Activated CD4-positive, alpha-beta T cell treated with anti-CD3 and anti-CD28 coated beads for 1 hour (primary cell): ENCODE measurements around the gene DAD1.
"Not testable (repeated sequence)": the region's sequence is repeated elsewhere in the genome, so short reads cannot be mapped to it uniquely, and the experiment has no call there.

Experiments used
- DNase-seq: peaks from one replicate; pipeline ENCODE4 v3.0.0-alpha.2; 2020

Gene DAD1

DNA sequence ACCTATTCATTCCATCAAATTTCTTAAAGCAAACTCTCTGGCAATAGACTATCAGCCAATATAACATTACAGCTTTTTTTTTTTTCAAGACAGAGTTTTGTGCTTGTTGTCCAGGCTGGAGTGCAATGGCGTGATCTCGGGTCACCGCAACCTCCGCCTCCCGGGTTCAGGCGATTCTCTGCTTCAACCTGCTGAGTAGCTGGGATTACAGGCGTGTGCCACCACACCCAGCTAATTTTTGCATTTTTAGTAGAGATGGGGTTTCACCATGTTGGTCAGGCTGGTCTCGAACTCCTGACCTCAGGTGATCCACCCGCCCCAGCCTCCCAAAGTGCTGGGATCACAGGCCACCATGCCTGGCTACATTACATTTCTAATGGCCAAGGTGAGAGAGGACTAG, 22.8 kb downstream of the DAD1 start:
- not testable (repeated sequence) for DNase-seq

DNA sequence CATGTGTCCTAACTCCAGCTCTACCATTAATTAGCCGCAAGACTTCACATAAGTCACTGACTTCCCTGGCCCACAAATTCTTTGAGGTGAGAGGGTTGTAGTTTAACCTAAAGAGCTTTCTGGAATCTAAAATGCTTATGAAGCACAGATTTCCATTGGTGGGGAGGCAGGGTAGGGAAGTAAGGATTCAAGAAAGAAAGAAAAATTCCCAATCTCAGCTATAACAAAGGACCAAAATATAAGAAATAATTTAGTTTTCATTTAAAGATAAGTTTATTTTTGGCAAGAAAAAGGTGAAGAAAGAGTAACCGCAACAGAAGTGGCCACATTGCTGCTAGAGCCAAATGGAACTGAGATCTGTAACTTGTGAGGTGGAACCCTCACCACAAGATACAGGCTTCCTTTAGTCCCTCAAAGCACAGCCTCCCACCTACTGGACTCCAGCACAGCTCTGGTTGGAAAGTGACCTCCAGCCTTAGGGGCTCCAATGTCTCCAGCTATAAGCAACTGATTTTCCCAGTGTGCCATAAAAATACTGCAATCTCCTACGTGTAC, 23.6 kb downstream of the DAD1 start:
- no peak for DNase-seq

DNA sequence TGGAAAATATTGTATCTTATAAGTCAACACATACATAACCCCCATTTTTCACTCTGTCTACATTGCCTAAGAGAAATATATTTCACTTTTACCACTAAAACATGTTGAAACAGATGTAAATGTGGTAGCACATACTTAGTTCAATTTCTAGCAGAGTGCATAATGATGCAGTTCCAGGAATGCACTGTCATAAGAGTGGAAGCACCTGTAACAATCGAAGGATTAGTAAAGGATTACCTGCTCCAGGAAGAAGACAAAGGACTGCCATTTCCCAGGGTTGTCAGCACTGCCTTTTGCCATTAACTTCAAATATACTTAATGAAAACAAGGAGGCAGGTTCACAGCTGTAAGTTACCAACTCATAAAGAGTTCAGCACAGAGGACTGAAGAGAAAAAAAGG, 24.6 kb downstream of the DAD1 start:
- DNase-seq: no peak

DNA sequence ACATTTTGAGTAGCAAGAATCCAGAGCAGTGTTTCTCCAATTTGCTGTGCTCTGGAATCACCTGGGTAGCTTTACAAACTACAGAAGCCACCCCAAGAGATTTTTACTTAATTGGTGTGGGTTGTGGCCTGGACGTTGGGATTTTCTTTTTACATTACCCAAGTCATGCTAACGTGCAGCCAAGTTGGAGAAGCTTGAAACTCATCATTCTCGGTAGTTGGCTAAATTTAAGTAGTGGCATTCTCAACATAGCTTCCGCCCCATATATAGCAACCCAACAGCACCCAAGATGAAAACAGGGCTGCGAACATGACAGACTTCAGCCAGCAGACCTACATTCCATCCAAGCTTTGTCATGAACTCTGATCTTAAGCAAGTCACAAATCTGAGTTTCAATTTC, 25.0 kb downstream of the DAD1 start:
- no peak for DNase-seq

DNA sequence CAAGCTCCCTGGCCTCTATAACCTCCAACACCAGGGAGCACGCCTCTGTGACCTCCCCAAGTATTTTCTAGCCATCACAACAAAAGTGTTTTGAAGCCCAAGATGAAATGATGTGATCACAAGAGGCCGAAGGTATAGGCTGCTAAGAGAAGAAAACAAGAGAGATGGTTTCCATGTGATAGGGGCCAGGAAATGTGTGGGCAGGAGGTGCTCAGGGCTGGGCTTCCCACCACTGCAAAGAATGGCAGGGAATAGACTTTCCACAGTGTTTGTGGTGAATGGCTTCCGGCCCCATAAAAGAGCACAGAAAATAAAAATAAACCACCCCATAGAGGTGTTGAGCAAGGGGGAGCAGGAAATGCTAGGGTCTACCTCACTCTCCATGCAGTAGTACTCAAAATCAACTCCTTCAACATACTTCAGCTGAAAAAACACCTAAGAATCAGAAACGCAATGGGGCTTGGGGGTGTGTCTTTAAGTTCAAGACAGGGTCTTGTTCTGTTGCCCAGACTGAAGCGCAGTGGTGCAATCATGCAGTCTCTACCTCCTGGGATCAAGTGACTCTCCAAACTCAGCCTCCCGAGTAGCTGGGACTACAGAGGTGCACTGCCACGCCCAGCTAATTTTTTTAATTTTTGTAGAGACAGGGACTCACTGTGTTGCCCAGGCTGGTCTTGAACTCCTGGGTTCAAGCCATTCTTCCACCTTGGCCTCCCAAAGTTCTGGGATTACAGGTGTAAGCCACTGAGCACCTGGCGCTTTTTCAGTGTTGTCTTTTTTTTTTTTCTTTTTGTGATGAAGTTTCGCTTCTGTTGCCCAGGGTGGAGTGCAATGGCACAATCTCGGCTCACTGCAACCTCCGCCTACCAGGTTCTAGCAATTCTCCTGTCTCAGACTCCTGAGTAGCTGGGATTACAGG, 27.1 kb downstream of the DAD1 start:
- peak; percentile 62 for DNase-seq

DNA sequence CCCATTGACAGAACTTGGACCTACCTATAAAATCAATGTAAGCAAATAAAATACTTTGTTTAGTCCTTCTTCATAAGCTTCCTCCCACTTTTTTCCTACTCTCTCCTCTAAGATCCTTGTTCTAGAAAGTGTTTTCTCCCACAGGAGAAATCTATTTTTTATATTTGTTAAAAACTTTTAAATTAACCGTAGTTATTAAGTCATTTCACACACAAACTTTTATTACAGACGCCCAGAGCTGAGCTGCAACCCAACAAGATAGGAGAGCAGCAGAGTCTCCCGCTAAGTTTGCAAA, 27.7 kb downstream of the DAD1 start:
- DNase-seq: no peak

DNA sequence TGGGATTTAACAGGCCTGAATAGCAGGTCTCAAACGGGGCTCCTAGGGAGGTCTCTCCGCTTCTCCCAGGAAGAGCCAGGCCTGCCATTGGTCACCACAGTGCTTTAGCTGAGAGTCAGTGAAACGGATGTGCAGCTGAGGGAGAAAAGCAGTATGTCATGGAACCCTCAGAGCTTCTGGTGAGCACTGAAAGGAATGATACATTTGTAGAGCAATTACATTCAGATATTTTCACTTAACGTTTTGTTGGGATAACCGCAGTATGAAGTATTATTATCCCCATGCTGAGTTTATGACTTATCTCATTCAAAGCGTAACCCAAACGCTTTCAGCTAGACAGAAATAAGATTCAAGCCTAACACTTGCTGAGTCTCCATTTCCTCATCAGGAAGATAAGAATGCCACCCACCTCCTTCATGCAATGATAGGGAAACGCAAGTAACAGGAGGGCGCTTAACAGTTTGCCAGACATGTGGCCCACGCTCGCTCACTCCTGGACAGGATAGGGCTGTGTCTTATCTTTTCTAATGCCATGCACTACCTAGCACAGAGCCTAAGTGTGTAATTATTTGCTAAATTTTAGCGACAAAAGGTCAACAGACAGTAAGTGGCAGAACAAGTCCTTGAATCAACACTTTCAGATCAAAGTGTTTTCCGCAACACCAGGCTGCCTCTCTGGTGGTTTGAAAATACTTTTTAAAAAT, 28.2 kb downstream of the DAD1 start:
- no peak for DNase-seq

DNA sequence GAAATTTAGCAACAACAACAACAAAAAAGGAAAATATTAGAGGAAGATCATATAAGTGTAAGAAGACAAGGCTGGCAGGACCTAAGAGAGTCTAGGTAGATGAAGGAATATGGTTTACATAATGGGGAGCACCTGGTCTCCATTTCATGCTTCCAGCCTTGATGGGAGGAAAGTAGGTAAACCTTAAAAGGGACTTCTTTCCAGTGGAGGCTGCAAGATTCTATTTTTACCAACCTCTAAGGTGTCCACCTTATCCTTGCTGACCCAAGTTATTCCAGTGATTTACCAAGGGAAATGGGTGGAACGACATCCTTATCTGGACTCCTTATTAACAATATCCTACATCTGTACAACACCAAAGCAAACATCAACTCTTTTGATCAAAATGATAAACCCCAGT, 30.0 kb downstream of the DAD1 start:
- no peak for DNase-seq

DNA sequence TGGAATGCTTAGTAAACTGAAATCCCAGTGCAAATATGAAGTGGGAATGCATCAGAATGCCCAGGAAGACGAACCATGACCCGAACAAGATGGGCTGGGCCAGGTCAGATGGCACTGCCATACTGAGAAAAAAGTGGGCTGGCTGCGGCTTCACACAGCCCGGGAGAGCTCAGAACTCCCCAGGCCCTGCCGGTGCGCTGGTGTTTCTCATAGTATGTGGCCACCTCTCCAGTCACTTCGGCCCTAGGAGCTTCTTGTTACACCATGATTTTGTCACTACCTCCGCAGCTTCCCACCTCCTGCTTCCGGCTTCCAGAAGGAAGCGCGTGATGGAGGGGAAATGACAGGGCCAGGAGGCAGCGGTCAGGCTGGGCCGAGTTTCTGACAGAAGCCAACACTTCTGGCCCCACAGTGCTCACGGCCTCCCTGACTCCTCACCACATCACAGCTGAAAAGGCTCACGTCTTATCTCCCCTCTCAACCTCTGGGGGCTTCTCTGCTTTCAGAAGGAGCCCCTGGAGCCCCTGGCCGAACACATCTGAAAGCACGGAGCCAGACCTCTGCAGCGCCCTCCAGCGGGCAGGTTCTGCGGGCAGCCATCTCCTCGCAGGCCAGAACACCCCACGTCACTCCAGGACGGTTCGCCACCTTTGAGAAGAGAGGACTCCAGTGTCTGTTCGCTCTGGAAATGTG, 30.7 kb downstream of the DAD1 start:
- no peak for DNase-seq

DNA sequence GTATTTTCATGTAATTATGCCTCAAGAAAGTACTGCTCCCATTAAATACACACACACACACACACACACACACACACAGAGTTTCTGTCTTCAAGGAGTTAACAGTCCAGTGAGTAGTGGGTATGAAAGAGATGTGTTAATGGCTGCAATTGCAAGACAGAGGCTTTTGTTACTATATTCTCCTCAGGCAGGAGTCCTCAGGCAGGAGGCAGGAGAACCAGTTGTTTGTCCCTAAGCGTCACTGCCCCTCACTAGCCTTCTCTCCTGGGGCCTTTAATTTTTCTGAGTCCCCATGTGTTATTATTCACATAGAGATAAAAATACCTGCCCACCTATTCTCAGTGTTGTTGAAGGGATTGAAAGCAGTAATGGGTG, 31.2 kb downstream of the DAD1 start:
- no peak for DNase-seq

DNA sequence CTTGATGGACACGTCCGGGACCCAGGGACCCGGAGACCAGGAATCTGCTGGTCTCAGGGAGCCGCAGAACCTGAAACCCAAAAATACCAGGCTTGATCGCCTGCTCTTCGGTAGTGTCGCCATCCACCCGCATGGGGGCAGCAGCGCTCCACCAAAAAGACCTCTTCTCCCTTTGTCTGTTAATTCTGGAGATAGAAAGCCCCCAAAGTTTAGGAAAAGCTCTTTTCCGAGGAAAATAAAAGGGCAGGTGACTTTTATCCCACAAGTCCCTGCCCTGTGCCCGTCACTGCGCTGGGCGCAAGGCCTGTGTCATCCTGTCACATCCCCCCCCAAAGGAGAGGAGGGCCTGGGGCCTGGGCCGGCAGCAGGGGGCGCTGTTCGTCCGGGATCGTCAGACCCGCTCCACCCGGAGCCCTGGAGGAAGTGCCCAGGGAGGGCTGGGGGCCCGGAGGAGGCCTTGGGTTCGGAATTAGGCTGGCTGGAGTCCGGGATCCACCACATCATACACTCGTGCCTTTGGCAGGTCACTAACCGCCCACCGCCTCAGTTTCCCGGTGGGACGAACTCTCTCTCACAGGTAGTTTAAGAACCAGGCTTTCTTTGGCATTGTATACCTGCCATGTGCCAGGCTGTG, 31.9 kb downstream of the DAD1 start:
- DNase-seq: peak; percentile 90

DNA sequence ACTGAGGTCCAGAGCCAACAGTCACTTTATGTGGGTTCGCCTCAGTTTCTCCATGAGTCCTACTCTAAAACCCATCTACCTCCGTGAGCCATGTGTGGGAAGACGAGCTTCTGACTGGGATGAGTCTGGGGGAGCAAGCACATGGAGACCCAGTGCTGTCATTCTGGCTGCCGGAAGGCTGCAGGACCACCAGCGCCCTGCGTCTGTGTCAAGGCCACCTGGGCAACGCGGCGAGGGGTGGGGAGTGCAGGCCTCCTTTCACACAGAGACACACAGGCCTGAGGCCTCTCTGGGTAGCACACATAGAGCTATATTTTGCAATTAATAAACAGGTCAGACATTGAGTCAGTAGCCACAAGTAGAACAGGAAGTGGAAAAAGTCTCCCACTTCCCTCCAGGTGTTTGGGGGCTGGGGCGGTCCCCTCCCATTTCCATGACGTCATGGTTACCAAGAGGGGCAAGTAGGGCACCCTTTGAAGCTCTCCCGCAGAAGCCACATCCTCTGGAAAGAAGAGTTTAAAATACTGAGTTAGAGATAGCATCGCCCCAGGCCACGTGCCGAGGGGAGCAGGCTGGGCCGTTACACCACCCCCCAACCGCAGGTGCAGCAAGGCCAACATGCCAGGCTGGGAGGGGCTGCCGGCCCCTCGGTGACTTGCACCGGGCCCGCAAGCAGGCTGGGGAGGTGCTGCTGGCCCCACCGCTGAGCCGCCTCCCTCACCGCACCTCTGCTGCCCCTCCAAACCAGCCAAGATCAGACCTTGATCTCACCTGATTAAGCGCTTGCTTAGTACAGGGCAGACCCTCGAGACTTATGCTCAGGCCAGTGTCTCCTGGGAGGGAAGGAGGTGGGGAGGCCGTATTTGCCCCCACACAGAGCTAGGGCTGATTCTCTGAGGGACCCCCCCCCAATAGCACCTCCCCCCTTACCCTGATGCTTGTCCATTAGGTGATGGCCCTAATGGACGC, 32.7 kb downstream of the DAD1 start:
- peak; percentile 96 for DNase-seq

DNA sequence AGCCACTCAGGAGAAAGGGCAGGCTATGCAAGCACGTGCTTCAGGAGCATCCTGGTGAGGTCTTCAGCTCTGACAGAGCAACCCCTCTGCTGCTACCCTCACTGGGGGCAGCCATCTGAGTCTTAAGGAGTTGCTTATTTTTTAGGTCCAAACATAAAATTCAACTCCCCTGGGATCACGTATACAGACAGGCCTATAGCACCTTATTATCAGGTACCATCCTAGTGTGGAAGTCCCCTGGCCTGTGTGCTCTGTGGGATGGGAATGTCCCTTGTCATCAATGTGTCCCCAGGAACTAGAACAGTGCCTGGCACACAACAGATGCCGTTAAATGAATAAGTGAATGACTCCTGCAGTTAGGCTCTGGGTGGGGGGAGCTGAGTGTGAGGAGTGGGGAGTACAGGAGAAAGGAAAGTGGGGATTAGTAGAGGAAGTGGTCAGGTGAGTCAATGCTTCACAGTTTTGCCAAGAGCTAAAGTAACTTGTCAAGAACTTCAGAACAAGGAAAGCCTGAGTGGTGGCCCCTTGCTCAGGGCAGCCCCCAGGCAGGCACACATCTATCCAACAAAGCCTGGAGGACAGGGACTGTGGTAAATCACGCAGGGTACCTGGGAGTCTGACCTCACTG, 33.5 kb downstream of the DAD1 start:
- DNase-seq: peak; percentile 51

DNA sequence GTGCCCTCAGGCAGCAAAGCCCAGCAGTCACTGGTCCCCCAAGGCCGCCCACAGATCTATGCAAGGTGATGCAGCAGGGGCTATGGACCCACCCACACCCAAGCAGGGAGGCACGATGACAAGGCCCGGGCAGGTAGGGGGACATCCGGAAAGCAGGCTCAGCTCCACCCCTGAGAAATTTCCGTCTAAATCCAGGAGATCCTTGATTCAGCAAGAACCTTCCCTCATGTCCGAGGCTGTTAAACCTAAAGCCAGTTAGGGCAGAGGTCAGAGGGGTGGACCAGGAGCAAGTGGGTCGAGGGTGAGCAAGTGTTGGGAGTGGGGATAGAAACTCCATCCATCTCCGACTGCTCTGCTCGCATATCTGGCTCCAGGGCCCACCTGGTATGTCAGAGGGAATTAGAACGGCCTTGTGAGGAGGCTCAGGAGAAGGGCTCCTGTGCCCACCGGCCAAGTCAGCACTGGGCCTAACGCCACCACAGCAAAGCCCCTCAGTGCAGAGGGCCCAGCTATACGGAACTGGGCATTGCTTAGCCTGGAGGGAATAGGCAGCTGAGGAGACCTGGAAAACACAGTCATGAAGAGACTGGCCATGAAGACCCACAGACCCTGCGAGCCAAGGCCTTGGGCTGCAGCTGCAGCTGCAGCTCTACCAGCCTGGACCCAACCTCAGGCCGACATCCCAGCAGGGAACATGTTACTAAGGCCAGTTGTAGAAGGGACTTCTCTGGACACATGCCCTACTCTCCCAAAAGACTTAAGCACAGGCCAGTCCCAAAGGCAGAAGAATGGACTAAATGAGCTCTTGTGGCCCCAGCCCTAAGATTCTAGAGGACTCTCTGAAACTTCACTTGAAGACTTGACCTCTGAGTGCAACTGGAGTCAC, 34.3 kb downstream of the DAD1 start:
- DNase-seq: no peak

DNA sequence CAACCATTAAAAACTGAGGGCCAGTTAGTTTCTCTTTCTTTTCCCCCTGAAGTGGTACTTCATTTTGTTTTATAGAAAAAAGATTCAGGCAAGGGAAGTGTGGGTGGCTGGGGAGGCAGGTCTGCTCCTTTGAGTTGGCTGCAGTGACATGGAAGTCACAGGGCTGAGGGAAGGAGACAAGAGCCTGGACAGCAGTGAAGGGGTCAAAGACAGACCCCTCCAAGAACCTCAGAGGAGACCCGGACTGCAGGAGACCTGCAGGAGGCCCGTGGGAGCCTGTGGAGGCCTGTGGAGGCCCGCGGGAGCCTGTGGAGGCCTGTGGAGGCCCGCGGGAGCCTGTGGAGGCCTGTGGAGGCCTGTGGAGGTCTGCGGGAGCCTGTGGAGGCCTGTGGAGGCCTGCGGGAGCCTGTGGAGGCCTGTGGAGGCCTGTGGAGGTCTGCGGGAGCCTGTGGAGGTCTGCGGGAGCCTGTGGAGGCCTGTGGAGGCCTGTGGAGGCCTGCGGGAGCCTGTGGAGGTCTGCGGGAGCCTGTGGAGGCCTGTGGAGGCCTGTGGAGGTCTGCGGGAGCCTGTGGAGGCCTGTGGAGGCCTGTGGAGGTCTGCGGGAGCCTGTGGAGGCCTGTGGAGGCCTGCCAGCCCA, 35.0 kb downstream of the DAD1 start:
- not testable (repeated sequence) for DNase-seq

DNA sequence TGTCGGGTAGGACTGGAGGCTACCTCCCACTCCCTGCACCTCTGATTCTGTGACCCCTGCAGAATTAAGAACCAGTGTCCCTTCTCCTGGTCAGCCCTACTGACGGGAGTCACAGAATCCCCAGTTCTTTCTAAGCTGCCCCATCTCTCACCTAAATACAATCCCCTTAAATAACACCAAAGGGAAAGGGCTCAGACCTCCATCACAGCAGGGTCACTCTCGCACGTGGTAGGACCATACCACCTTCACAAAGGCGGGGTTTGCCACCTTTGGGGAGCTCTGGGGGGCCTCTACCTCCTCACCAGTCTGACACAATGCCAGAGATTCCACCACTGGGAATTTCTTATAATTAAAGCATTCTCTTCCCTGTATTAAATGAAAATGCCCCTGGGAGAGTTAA, 35.6 kb downstream of the DAD1 start:
- no peak for DNase-seq

DNA sequence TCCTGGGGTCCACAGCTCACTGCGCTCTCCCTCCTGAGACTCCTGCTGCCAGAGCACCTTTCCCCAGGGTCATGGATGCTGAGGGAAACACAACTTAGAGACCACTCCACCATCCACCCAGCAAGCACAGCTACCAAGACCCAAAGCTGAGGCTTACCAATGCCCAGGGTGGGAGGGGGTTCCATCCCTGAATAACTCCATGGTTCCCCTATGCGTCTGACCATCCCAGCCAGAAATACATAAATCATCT, 36.3 kb downstream of the DAD1 start:
- DNase-seq: no peak

DNA sequence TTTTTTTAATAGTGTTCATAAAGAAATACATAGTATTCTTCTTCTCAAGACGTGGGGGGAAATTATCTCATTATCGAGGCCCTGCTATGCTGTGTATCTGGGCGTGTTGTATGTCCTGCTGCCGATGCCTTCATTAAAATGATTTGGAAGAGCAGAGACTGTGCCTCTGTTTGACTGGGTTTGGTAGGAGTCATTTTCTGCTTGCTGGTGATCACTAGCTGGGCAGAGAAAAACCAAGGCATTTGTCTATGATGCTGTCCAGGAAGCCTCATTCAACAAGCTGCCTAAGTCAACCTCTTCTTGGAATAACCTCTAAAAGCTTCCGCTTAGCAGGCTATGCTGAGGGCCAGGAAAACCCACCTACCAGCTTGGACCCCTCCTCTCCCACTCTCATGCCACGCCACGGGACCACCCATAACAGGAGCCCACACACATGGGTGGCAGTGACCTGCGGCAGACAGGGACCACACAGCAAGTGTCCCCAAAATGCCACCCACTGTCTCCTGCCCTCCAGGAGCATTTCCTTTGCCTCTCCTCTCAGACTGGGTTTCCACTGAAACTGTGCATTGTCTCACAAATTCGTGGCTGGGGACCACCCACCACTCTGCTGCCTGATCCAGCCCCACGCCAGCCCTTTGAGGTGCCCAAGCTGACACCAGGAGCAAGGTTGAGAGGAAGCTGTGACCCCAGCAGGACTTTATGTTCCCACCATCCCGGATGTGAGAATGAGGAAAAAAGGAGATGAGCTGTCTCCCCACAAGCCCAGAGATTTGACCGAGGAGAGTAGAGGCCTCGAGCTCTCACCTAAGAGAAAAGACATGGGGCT, 36.8 kb downstream of the DAD1 start:
- DNase-seq: no peak

DNA sequence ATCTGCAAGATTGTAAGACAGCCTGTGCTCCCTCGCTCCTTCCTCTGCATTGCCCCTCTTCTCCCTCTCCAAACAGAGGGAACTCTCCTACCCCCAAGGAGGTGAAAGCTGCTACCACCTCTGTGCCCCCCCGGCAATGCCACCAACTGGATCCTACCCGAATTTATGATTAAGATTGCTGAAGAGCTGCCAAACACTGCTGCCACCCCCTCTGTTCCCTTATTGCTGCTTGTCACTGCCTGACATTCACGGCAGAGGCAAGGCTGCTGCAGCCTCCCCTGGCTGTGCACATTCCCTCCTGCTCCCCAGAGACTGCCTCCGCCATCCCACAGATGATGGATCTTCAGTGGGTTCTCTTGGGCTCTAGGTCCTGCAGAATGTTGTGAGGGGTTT, 37.4 kb downstream of the DAD1 start:
- DNase-seq: no peak
